ENCODE results near the gene ZWINT.

GRCh38 chr10:56317603-56318002, 43.5 kb downstream of the ZWINT start:
- no peak for TF ChIP-seq EZH2 (IDR thresholded peaks at IDR 0.05; ENCODE audit: insufficient read depth, low read length)
- no peak for TF ChIP-seq CTCF (IDR thresholded peaks at IDR 0.05; ENCODE audit: insufficient read depth, low read depth, low read length)

All from astrocyte (in vitro differentiated cells and primary cell).